Omental fat pad (tissue), 4 donors: ENCODE data around the gene MYL7. TPM values are rescaled to one million over a fixed set of nuclear protein-coding genes. Genes with fewer than 3 reads are reported as not detected.

Experiments
- ATAC-seq: fragments of 150-250 bp; one replicate; pipeline ENCODE4 v1.9.1; 2016; ENCODE audit warnings: mild to moderate bottlenecking, moderate library complexity; ENCODE audit not compliant: low FRiP score
- DNase-seq: peaks from one replicate; pipeline ENCODE4 v3.0.0-alpha.2; 2019; ENCODE audit warnings: low spot score
- CTCF ChIP-seq, 3 donors: fragments of 450-650 bp; IDR thresholded peaks; one replicate each; pipeline ENCODE4 v1.5.1; 2016 to 2017; ENCODE audit warnings: antibody characterized with exemption in 3 of 3, mild to moderate bottlenecking in 3 of 3, moderate library complexity in 2 of 3
- total RNA-seq, 4 donors: library from RNA; depleted of rRNA; stranded (reverse); fragments of >200 nt; gene quantifications; one replicate each; pipeline ENCODE4 v1.1.0, GENCODE V29; 2016

The MYL7 gene
- total RNA-seq, result not detected

GRCh38 chr7:44141221-44141850, at the start of gene MYL7:
TSS of gene MYL7 (minus strand) at chr7:44141332. CDS start at chr7:44141305, 27 bp downstream.
- no peak for ATAC-seq
- DNase-seq, result no peak
- TF ChIP-seq CTCF (IDR thresholded peaks at IDR 0.05), result no peak

GRCh38 chr7:44189993-44190872, 49.1 kb upstream of the MYL7 start:
- TF ChIP-seq CTCF (IDR thresholded peaks at IDR 0.05), result no peak
- ATAC-seq (no peak), DNase-seq (no peak)

DNA sequence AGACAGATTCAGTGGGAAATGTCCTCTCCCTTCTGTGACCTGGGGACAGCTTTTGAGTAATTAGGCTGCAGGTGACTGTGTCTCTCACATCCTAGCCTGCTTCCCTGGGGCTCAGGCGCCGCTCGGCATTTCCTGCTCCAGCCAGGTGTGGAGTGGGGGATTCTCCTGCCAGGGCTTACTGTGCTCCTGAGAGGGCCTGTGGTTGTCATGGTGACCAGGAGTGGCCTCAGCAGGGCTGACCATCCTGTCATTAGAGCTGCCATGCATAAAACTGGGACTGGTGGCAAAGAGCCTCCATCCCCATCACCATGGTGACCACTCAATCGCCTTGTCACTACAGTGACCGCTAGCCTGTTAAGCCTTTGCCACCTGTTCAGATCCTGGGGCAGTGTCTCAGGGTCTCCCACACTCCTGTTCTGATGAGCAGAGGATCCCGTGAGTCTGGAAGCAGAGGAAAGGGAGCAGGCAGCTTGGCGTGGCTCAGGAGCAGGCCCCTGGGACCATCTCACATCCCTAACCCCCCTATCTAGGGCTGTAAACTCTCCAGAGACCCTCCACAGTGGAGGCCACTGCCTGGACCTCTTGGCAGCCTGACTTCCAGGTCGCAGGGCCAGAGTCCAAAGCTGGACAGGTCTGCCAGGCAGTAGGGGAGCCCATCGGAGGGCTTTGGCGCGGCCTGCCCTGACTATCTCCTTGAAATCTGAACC, 48.3 kb upstream of the MYL7 start, which contains the start of gene GCK:
Gene GCK, minus strand, starts transcription at position 154 of the 707 bp plus-strand sequence. CDS start 486 bp downstream, outside the sequence.
- no peak for DNase-seq
- no peak for ATAC-seq
- no peak for TF ChIP-seq CTCF (IDR thresholded peaks at IDR 0.05)

- ATAC-seq, result no peak
- TF ChIP-seq CTCF (IDR thresholded peaks at IDR 0.05), result no peak
- DNase-seq, result no peak
Observed at GRCh38 chr7:44188480-44189225, 47.5 kb upstream of the MYL7 start.

DNA sequence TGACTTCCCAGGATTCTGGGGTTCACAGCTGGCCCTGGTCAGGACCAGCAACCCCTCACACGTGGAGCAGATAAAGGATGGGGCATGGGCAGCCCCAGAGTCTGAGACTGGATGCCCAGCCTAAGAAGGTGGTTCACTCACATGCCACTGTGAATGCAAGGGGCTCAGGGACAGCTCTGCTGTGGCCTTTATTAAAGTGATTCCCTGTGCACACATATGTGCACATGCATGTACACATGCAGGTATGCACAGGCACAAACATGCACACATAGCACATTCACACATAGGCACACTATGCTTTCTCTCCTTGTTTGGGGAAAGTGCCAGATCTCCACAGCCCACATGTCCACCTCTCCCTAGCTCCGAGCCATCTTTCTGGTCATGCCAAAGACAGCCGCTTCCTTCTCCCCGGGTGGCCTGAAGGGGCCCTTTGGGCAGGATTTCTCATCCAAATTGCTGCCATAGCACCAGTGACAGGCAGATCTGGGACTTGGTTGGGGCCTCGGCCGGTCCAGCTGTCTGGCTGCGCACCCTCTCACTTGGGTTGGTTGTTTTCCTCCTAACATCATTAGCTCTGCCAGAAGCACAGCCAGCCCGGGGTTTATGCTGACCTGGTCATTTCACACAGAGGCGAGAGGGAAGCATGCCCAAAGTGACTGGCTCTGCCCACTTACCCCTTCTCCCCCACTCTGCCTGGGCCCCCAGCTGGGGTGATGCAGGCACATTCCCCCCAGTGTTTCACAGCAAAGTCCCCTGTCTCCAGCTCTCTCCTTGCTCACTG, 46.7 kb upstream of the MYL7 start:
- no peak for TF ChIP-seq CTCF (IDR thresholded peaks at IDR 0.05)
- DNase-seq (no peak), ATAC-seq (no peak)

DNA sequence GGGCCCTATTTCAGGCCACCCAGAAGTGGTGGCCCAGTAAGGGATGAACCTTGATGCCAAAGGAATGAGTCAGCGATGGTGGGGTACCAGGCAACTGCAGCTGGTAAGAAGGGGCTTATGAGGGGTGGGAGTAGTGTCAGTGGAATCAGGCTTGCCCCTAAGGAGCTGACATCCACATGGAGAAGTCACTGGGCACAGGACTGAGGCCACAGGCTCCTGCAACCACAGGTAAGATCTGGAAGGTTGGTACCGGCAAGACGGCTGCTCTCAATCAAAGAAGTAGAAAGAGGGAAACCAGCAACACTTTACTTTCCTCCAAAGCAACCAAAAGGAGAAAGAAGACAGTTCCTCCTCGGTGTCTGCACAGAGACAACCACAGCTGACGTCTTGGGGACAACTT, 45.6 kb upstream of the MYL7 start:
- TF ChIP-seq CTCF (IDR thresholded peaks at IDR 0.05), result no peak
- DNase-seq, result no peak

More for the DNA sequence above, 45.6 kb upstream of the MYL7 start:
- ATAC-seq, result no peak
